Measurements from ENCODE around the gene ZBTB39. TPM values are rescaled to one million over a fixed set of nuclear protein-coding genes. Genes with fewer than 3 reads are reported as not detected.
"Not testable (repeated sequence)": the region's sequence is repeated elsewhere in the genome, so short reads cannot be mapped to it uniquely, and the experiment has no call there.

ZBTB39 gene
- total RNA-seq, 3 donors from 2014 or later (not counting 1 experiment from before 2014, with no cell fraction given) = 9.5 to 17.6 (median 12.5) TPM

GRCh38 chr12:57027011-57027804 lies 20.9 kb upstream of the ZBTB39 start:
- ATAC-seq = no peak
- Mint-ChIP-seq H3K27me3 (ENCODE audit: low read depth in 2 of 2) (peaks cover 9 to 16% of the 10 kb centered on the region in 2 donors), H3K4me3 (no peak overlapping the region), H3K4me1 (peaks cover 8 to 20% of the 10 kb centered on the region in 2 donors), H3K9me3 (no peaks in the 10 kb centered on the region), H3K27ac (no peak overlapping the region), H3K36me3 (no peaks in the 10 kb centered on the region)
- Histone ChIP-seq H3K36me3 (ENCODE audit: control insufficient read depth, insufficient read depth, low read length) (no peaks in the 10 kb centered on the region), H3K27ac (ENCODE audit: low read length) (no peak overlapping the region), H3K27me3 (ENCODE audit: control insufficient read depth, insufficient read depth, low read length) (no peaks in the 10 kb centered on the region), H3K4me1 (ENCODE audit: control insufficient read depth, insufficient read depth, low read length) (peaks cover 8% of the 10 kb centered on the region), H3K4me3 (ENCODE audit: low read length) (no peak overlapping the region), H3K9me3 (ENCODE audit: control insufficient read depth, insufficient read depth, low read length) (no peaks in the 10 kb centered on the region)
- 68% methylated on average over 12 of the region's 13 CpGs for WGBS (ENCODE audit: insufficient coverage)
- DNase-seq = peak in 1 of 2 donors; percentile 23
- no peak for TF ChIP-seq CTCF (IDR thresholded peaks at IDR 0.05)
- intact Hi-C loops (cut with micrococcal nuclease) = no loop called here

GRCh38 chr12:57025196-57025595 lies 18.9 kb upstream of the ZBTB39 start:
- Histone ChIP-seq H3K27me3 (ENCODE audit: control insufficient read depth, insufficient read depth, low read length) (no peaks in the 10 kb centered on the region), H3K4me1 (ENCODE audit: control insufficient read depth, insufficient read depth, low read length) (peaks cover 4% of the 10 kb centered on the region), H3K36me3 (ENCODE audit: control insufficient read depth, insufficient read depth, low read length) (no peaks in the 10 kb centered on the region), H3K27ac (ENCODE audit: low read length) (no peak overlapping the region), H3K4me3 (ENCODE audit: low read length) (no peak overlapping the region), H3K9me3 (ENCODE audit: control insufficient read depth, insufficient read depth, low read length) (no peaks in the 10 kb centered on the region)
- peaks cover 9 to 13% of the 10 kb centered on the region in 2 donors for H3K27me3 Mint-ChIP-seq (ENCODE audit: low read depth in 2 of 2)
- no peak for DNase-seq
- no peak overlapping the region for H3K4me3 Mint-ChIP-seq
- TF ChIP-seq CTCF (IDR thresholded peaks at IDR 0.05) = no peak
- no peak overlapping the region for H3K27ac Mint-ChIP-seq
- no peaks in the 10 kb centered on the region for H3K36me3 Mint-ChIP-seq
- 97% methylated on average over 2 of the region's 2 CpGs for WGBS (ENCODE audit: insufficient coverage)
- H3K9me3 Mint-ChIP-seq = no peaks in the 10 kb centered on the region
- H3K4me1 Mint-ChIP-seq = peaks cover 0 to 9% of the 10 kb centered on the region in 2 donors
- no peak for ATAC-seq
- intact Hi-C loops (cut with micrococcal nuclease) = no loop called here

GRCh38 chr12:57022324-57022723 lies 16.0 kb upstream of the ZBTB39 start:
- H3K27ac ChIP-seq (ENCODE audit: low read length); H3K4me3 Mint-ChIP-seq; H3K4me1 ChIP-seq (ENCODE audit: control insufficient read depth, insufficient read depth, low read length); H3K27ac Mint-ChIP-seq; H3K9me3 Mint-ChIP-seq; H3K9me3 ChIP-seq (ENCODE audit: control insufficient read depth, insufficient read depth, low read length); H3K36me3 ChIP-seq (ENCODE audit: control insufficient read depth, insufficient read depth, low read length); H3K36me3 Mint-ChIP-seq; H3K4me3 ChIP-seq (ENCODE audit: low read length); intact Hi-C loops (cut with micrococcal nuclease); H3K4me1 Mint-ChIP-seq; DNase-seq; H3K27me3 ChIP-seq (ENCODE audit: control insufficient read depth, insufficient read depth, low read length); ATAC-seq: not testable (repeated sequence)
- H3K27me3 Mint-ChIP-seq (ENCODE audit: low read depth in 2 of 2) = peaks cover 9 to 12% of the 10 kb centered on the region in 2 donors
- WGBS (ENCODE audit: insufficient coverage) = 96% methylated on average over 5 of the region's 5 CpGs

GRCh38 chr12:57019983-57020719 lies 13.8 kb upstream of the ZBTB39 start:
- no peak overlapping the region for H3K4me3 Mint-ChIP-seq
- H3K27ac ChIP-seq (ENCODE audit: low read length) = no peak overlapping the region
- no peaks in the 10 kb centered on the region for H3K36me3 Mint-ChIP-seq
- no peak for ATAC-seq
- H3K27me3 ChIP-seq (ENCODE audit: control insufficient read depth, insufficient read depth, low read length) = no peaks in the 10 kb centered on the region
- no peak overlapping the region for H3K4me3 ChIP-seq (ENCODE audit: low read length)
- H3K27ac Mint-ChIP-seq = no peak overlapping the region
- TF ChIP-seq CTCF (IDR thresholded peaks at IDR 0.05) = no peak
- peaks cover 5% of the 10 kb centered on the region in 2 donors for H3K27me3 Mint-ChIP-seq (ENCODE audit: low read depth in 2 of 2)
- no peaks in the 10 kb centered on the region for H3K36me3 ChIP-seq (ENCODE audit: control insufficient read depth, insufficient read depth, low read length)
- no peaks in the 10 kb centered on the region for H3K4me1 ChIP-seq (ENCODE audit: control insufficient read depth, insufficient read depth, low read length)
- WGBS (ENCODE audit: insufficient coverage) = 91% methylated on average over 7 of the region's 9 CpGs
- no peaks in the 10 kb centered on the region for H3K4me1 Mint-ChIP-seq
- no peak for DNase-seq
- intact Hi-C loops (cut with micrococcal nuclease) = no loop called here
- H3K9me3 Mint-ChIP-seq = no peaks in the 10 kb centered on the region
- no peaks in the 10 kb centered on the region for H3K9me3 ChIP-seq (ENCODE audit: control insufficient read depth, insufficient read depth, low read length)

Measured in natural killer cell (primary cell).